GM18858 (cell line): ENCODE data around the gene NUDT15.

Experiments
- ATAC-seq: cut with Tn5 transposase; IDR thresholded peaks from one replicate; pipeline ENCODE4 v1.9.1; 2021; ENCODE audit not compliant: unreplicated experiment

The NUDT15 gene

DNA sequence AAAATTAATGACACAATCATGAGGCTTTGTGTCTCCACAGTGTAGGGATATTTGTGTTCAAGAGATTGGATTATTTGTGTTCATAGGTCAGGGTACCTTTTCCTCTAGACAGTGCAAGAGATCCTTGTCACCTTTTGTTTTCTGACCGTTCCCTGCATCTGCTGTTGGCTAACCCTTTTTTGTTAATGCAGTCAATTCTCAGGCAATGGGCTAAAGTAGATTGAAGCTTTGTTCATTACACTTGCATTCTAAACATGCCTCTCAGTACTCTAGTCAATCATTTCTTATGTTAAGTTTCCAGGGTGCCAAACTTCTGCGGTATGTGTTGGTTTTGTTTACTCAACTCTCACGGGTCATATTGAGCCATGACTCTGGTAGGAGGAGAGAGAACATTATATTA, 59.1 kb downstream of the NUDT15 start:
- ATAC-seq, result no peak
